A549 (cell line): ENCODE measurements around the gene SELENOT. TPM values are rescaled to one million over a fixed set of nuclear protein-coding genes. Genes with fewer than 3 reads are reported as not detected.

ENCODE experiments used
- ATAC-seq, 2 experiments: fragments of 200-7000 bp in 1 of 2; fragments of >200 bp in 1 of 2; cut with Nextera tagmentation in 1 of 2; cut with Tn5 transposase in 1 of 2; 3 replicates each; pipeline versions ENCODE4 v1.8.0 to v1.9.1; 2018 to 2020; ENCODE audit warnings: mild to moderate bottlenecking in 1 of 2, moderate library complexity in 1 of 2
- CTCF ChIA-PET: fragments of 300-600 bp; sonication (Branson Sonifier 250); formaldehyde crosslinking; extraction: SDS; loops from one replicate; lab custom pipeline; 2021; ENCODE audit warnings: antibody characterized with exemption, inconsistent platforms; lab: Yijun Ruan, JAX
- POLR2A ChIA-PET: fragments of 350-600 bp; formaldehyde crosslinking; extraction: SDS; loops from one replicate; lab custom pipeline; 2021; ENCODE audit warnings: antibody characterized with exemption, inconsistent platforms; lab: Yijun Ruan, JAX
- DNase-seq, 2 experiments: peaks; one replicate each; pipeline versions ENCODE4 v3.0.0 to v3.0.0-alpha.2; 2011 to 2016; ENCODE audit warnings: low read depth in 1 of 2, low spot score in 1 of 2
- FAIRE-seq: peaks from 2 replicates; lab custom pipeline; 2011; peaks lifted over from hg19 to GRCh38; lab: Jason Lieb, UNC
- H3K27ac ChIP-seq, 2 experiments: fragments of >200 bp; sonication (Bioruptor Twin); formaldehyde crosslinking; 3 replicates each; pipeline ENCODE4 v1.5.1; 2016 to 2017
- H3K4me1 ChIP-seq: fragments of >200 bp; sonication (Bioruptor Twin); formaldehyde crosslinking; 3 replicates; pipeline ENCODE4 v1.6.1; 2016
- H3K4me2 ChIP-seq: fragments of >200 bp; sonication (Bioruptor Twin); formaldehyde crosslinking; 3 replicates; pipeline ENCODE4 v1.6.1; 2016
- H3K4me3 ChIP-seq: fragments of >200 bp; sonication (Bioruptor Twin); formaldehyde crosslinking; 3 replicates; pipeline ENCODE4 v1.5.1; 2016
- H3K9me3 ChIP-seq: fragments of >200 bp; sonication (Bioruptor Twin); formaldehyde crosslinking; 3 replicates; pipeline ENCODE4 v1.6.1; 2016
- BHLHE40 ChIP-seq: IDR thresholded peaks from 2 replicates; pipeline ENCODE4 v1.6.1; 2012; ENCODE audit warnings: low read depth, low read length, inconsistent platforms
- CBX8 ChIP-seq: fragments of 200-600 bp; sonication (generic); IDR thresholded peaks from 2 replicates; pipeline ENCODE4 v1.6.1; 2016
- GATA3 ChIP-seq: IDR thresholded peaks from 2 replicates; pipeline ENCODE4 v1.6.1; 2012; ENCODE audit warnings: borderline replicate concordance
- HOXA7 ChIP-seq: fragments of 250-450 bp; sonication (Bioruptor Pico); IDR thresholded peaks from 2 replicates; pipeline ENCODE4 v1.5.0; 2020; ENCODE audit warnings: mild to moderate bottlenecking, moderate library complexity
- JUN ChIP-seq, 2 experiments: fragments of >200 bp; sonication (Bioruptor Twin); formaldehyde crosslinking; IDR thresholded peaks; 2 replicates in 1 of 2; 3 replicates in 1 of 2; pipeline ENCODE4 v1.6.1; 2016 to 2017
- JUNB ChIP-seq: fragments of >200 bp; sonication (Bioruptor Twin); formaldehyde crosslinking; IDR thresholded peaks from 2 replicates; pipeline ENCODE4 v1.6.1; 2016
- MAFK ChIP-seq: fragments of 450-650 bp; IDR thresholded peaks from 2 replicates; pipeline ENCODE4 v1.6.1; 2014; ENCODE audit not compliant: partially characterized antibody
- MAZ ChIP-seq: fragments of 150-350 bp; IDR thresholded peaks from 2 replicates; pipeline ENCODE4 v1.6.1; 2014; ENCODE audit warnings: antibody characterized with exemption, low read depth, low read length, borderline replicate concordance
- MYC ChIP-seq: IDR thresholded peaks from 2 replicates; pipeline ENCODE4 v1.6.1; 2012; ENCODE audit warnings: mild to moderate bottlenecking, inconsistent platforms, low read length, improper control_type of control experiment, borderline replicate concordance
- NPAS2 ChIP-seq: fragments of 250-450 bp; sonication (Bioruptor Pico); IDR thresholded peaks from 2 replicates; pipeline ENCODE4 v1.8.0; 2022; ENCODE audit warnings: mild to moderate bottlenecking, moderate library complexity, borderline replicate concordance
- NR3C1 ChIP-seq: fragments of >200 bp; sonication (Bioruptor Twin); formaldehyde crosslinking; IDR thresholded peaks from 3 replicates; pipeline ENCODE4 v1.6.1; 2017
- PHF8 ChIP-seq: fragments of 200-600 bp; sonication (generic); IDR thresholded peaks from 2 replicates; pipeline ENCODE4 v1.6.1; 2016; ENCODE audit warnings: low read depth, mild to moderate bottlenecking, antibody characterized with exemption, moderate library complexity, borderline replicate concordance
- POLR2A ChIP-seq: IDR thresholded peaks from 2 replicates; pipeline ENCODE4 v1.6.1; 2012; ENCODE audit warnings: mild to moderate bottlenecking, low read length
- RNF2 ChIP-seq: fragments of 200-600 bp; sonication (generic); IDR thresholded peaks from 2 replicates; pipeline ENCODE4 v1.6.1; 2016; ENCODE audit warnings: low read depth, mild to moderate bottlenecking, antibody characterized with exemption, moderate library complexity, borderline replicate concordance
- SREBF2 ChIP-seq: fragments of 450-650 bp; IDR thresholded peaks from 2 replicates; pipeline ENCODE4 v1.6.1; 2014; ENCODE audit warnings: mild to moderate bottlenecking, moderate library complexity
- ZC3H11A ChIP-seq: fragments of 450-650 bp; IDR thresholded peaks from 2 replicates; pipeline ENCODE4 v1.6.1; 2014; ENCODE audit warnings: antibody characterized with exemption, mild to moderate bottlenecking
- WGBS: methylation state at CpG from one replicate; pipeline ENCODE4 v1.1.6; 2017; ENCODE audit errors: missing lambda C conversion rate; 5-methylcytosine and 5-hydroxymethylcytosine counted together
- polyA plus RNA-seq, 4 experiments: library from polyadenylated mRNA; depleted of rRNA in 3 of 4; stranded (reverse); fragments of >200 nt; fragmentation: RNase III in 1 of 4; extraction: RNeasy Plus Mini Kit Qiagen cat#74134 plus additional on column Dnase treatment in 1 of 4; gene quantifications; 2 replicates in 3 of 4; 3 replicates in 1 of 4; pipeline ENCODE4 v1.2.3, GENCODE V29; 2011 to 2017
- TF ChIP-seq, protein P1 (sequence below): fragments of 450-650 bp; IDR thresholded peaks from 2 replicates; pipeline ENCODE4 v1.6.1; 2014; ENCODE audit warnings: antibody characterized with exemption
- TF ChIP-seq, protein P2 (sequence below): fragments of 150-350 bp; IDR thresholded peaks from 2 replicates; pipeline ENCODE4 v1.6.1; 2014; ENCODE audit warnings: low read depth, mild to moderate bottlenecking, low read length
- TF ChIP-seq, protein P3 (sequence below): fragments of >200 bp; sonication (Bioruptor Twin); formaldehyde crosslinking; IDR thresholded peaks from 3 replicates; pipeline ENCODE4 v1.6.1; 2016
- TF ChIP-seq, protein P4 (sequence below): IDR thresholded peaks from 2 replicates; pipeline ENCODE4 v1.6.1; 2012; ENCODE audit warnings: low read depth, borderline replicate concordance
- TF ChIP-seq, protein P5 (sequence below): fragments of >200 bp; sonication (Bioruptor Twin); formaldehyde crosslinking; IDR thresholded peaks from 3 replicates; pipeline ENCODE4 v1.5.1; 2016

SELENOT gene
- polyA plus RNA-seq, 2 of the 4 experiments (the other 2 are of a cell fraction): 100 to 536 TPM

DNA sequence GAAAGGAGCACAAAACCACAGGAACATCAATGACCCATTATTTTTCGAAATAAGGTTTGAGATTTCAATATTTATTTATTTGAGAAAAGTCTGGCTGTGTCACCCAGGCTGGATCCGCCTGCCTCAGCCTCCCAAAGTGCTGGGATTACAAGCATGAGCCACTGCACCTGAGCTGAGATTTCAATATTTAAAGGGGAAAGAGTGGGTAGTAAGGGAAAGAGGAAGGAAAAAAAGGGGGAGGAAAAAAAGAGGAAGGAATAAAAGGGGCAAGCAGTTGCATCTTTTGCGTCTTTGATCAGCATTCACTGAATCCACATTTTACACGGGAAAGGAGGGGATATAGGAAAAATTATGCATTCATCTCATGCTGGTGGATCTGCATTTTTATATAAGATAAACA, 53.2 kb downstream of the SELENOT start:
- Histone ChIP-seq H3K27ac (no peak overlapping the region), H3K4me3 (no peak overlapping the region), H3K4me2 (no peak overlapping the region), H3K9me3 (no peaks in the 10 kb centered on the region), H3K4me1 (no peaks in the 10 kb centered on the region)
- TF ChIP-seq, protein P1, sequence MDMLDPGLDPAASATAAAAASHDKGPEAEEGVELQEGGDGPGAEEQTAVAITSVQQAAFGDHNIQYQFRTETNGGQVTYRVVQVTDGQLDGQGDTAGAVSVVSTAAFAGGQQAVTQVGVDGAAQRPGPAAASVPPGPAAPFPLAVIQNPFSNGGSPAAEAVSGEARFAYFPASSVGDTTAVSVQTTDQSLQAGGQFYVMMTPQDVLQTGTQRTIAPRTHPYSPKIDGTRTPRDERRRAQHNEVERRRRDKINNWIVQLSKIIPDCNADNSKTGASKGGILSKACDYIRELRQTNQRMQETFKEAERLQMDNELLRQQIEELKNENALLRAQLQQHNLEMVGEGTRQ: no peak
- TF ChIP-seq PHF8 (no peak), JUN (IDR thresholded peaks at IDR 0.05) (no peak), GATA3 (no peak), NPAS2 (no peak), MYC (no peak), MAFK (no peak), MAZ (no peak)
- DNase-seq (no peak), ATAC-seq (no peak), FAIRE-seq (no peak)
- ChIA-PET POLR2A (interaction anchor here (1.1 kb wide), 1 partner anchor 107 kb away, joined by 4 read pairs; the partner anchor contains the start of gene SIAH2), CTCF (interaction anchor here (1.2 to 1.6 kb wide), 3 partner anchors 7 to 18 kb away, joined by 3 read pairs; no protein-coding TSS in a partner anchor)
- 55% methylated on average over 4 of the region's 4 CpGs for WGBS

DNA sequence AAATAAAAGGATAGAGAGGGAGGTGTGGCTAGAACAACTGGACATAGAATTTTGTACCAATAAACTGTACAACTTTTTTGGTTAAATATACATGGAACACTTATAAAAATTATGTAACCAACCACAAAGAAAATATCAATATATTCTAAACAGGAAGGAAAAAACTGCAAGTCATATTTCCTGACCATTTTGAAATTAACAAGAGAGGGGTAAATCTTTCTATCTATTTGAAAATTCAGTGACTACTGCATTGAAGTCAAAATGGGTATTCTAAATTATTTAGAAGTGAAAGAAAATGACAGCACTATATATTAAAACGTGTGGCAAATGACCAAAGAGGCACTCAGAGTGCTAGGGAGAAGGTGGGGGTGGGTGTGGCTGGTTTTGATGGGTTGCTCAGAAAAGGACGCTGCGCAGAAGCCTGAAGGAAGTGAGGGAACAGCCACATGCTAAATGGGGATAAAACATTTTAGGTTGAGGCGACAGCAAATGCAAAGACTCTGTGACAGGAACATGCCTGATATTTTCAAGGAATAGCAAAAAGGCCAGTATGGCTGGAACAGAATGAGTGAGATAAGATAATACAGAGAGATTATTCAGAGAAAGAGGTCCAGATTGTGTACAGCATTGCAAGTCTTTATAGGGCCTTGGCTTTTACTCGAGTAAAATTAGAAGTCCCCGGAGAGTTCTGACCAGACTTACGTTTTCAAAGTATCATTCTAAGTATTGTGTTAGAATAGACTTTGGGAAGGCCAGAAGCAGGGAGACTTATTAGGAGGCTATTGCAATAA, 59.5 kb downstream of the SELENOT start:
- ChIA-PET CTCF (no interaction called here), POLR2A (no interaction called here)
- no peak overlapping the region for H3K4me3 ChIP-seq
- H3K4me2 ChIP-seq: no peak overlapping the region
- no peak overlapping the region for H3K27ac ChIP-seq
- ATAC-seq (no peak), FAIRE-seq (no peak)
- no peaks in the 10 kb centered on the region for H3K9me3 ChIP-seq
- TF ChIP-seq, protein P2, sequence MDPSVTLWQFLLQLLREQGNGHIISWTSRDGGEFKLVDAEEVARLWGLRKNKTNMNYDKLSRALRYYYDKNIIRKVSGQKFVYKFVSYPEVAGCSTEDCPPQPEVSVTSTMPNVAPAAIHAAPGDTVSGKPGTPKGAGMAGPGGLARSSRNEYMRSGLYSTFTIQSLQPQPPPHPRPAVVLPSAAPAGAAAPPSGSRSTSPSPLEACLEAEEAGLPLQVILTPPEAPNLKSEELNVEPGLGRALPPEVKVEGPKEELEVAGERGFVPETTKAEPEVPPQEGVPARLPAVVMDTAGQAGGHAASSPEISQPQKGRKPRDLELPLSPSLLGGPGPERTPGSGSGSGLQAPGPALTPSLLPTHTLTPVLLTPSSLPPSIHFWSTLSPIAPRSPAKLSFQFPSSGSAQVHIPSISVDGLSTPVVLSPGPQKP: no peak
- TF ChIP-seq JUNB (no peak), BHLHE40 (no peak), NR3C1 (no peak)
- TF ChIP-seq, protein P3, sequence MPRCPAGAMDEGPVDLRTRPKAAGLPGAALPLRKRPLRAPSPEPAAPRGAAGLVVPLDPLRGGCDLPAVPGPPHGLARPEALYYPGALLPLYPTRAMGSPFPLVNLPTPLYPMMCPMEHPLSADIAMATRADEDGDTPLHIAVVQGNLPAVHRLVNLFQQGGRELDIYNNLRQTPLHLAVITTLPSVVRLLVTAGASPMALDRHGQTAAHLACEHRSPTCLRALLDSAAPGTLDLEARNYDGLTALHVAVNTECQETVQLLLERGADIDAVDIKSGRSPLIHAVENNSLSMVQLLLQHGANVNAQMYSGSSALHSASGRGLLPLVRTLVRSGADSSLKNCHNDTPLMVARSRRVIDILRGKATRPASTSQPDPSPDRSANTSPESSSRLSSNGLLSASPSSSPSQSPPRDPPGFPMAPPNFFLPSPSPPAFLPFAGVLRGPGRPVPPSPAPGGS: no peak
- TF ChIP-seq, protein P4, sequence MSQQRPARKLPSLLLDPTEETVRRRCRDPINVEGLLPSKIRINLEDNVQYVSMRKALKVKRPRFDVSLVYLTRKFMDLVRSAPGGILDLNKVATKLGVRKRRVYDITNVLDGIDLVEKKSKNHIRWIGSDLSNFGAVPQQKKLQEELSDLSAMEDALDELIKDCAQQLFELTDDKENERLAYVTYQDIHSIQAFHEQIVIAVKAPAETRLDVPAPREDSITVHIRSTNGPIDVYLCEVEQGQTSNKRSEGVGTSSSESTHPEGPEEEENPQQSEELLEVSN: no peak
- TF ChIP-seq, all 56 proteins: peak for 0
- DNase-seq: no peak
- no peaks in the 10 kb centered on the region for H3K4me1 ChIP-seq
- 71% methylated on average over 7 of the region's 7 CpGs for WGBS

DNA sequence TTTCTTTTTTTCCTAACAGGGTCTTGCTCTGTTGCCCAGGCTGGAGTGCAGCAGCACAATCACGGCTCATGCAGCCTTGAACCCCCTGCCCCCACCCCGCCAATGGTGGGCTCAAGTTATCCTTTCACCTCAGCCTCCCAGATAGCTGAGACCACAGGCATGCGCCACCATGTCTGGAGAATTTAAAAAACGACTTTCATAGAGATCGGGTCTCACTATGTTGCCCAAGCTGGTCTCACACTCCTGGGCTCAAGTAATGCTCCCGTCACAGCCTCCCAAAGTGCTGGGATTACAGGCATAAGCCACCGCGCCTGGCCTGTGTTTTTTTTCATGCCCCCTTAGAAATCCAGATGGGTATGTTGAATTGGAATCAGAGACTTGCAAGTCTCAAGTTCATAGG, 60.3 kb downstream of the SELENOT start:
- no peaks in the 10 kb centered on the region for H3K9me3 ChIP-seq
- ChIA-PET POLR2A (no interaction called here), CTCF (no interaction called here)
- no peak for TF ChIP-seq ZC3H11A
- no peak for TF ChIP-seq HOXA7 (CRISPR knock-in tag)
- TF ChIP-seq, protein P5, sequence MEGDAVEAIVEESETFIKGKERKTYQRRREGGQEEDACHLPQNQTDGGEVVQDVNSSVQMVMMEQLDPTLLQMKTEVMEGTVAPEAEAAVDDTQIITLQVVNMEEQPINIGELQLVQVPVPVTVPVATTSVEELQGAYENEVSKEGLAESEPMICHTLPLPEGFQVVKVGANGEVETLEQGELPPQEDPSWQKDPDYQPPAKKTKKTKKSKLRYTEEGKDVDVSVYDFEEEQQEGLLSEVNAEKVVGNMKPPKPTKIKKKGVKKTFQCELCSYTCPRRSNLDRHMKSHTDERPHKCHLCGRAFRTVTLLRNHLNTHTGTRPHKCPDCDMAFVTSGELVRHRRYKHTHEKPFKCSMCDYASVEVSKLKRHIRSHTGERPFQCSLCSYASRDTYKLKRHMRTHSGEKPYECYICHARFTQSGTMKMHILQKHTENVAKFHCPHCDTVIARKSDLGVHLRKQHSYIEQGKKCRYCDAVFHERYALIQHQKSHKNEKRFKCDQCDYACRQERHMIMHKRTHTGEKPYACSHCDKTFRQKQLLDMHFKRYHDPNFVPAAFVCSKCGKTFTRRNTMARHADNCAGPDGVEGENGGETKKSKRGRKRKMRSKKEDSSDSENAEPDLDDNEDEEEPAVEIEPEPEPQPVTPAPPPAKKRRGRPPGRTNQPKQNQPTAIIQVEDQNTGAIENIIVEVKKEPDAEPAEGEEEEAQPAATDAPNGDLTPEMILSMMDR: no peak
- TF ChIP-seq, protein P2: no peak
- TF ChIP-seq CBX8: no peak
- TF ChIP-seq, protein P4: no peak
- no peak for TF ChIP-seq RNF2
- TF ChIP-seq POLR2A: no peak
- TF ChIP-seq SREBF2: no peak
- no peaks in the 10 kb centered on the region for H3K4me1 ChIP-seq
- 69% methylated on average over 8 of the region's 8 CpGs for WGBS
- ATAC-seq: no peak
- H3K4me2 ChIP-seq: no peak overlapping the region
- no peak for DNase-seq
- FAIRE-seq: no peak
- no peak overlapping the region for H3K4me3 ChIP-seq
- no peak overlapping the region for H3K27ac ChIP-seq
